GM12878 (cell line): ENCODE data around the gene SRPK3. TPM values are rescaled to one million over a fixed set of nuclear protein-coding genes. Genes with fewer than 3 reads are reported as not detected.

Source experiments
- ATAC-seq: fragments of 200-7000 bp; cut with Tn5 transposase; 3 replicates; pipeline ENCODE4 v1.9.1; 2020; ENCODE audit warnings: mild to moderate bottlenecking, moderate library complexity
- BruUV-seq: library from RNA; stranded (reverse); fragments of 400-500 nt; replicated peaks from 2 replicates; lab custom pipeline; 2021; lab: Mats Ljungman, UMichigan
- CTCF ChIA-PET: fragments of 300-600 bp; sonication (Branson Sonifier 250); formaldehyde crosslinking; extraction: SDS; loops from one replicate; lab custom pipeline; 2021; ENCODE audit warnings: inconsistent platforms; lab: Yijun Ruan, JAX
- POLR2A ChIA-PET: fragments of 350-600 bp; formaldehyde crosslinking; extraction: SDS; loops from one replicate; lab custom pipeline; 2021; ENCODE audit warnings: inconsistent platforms; lab: Charles Lee
- RAD21 ChIA-PET: fragments of 300-600 bp; sonication (Branson Sonifier 250); formaldehyde crosslinking; loops from one replicate; lab custom pipeline; 2023; ENCODE audit warnings: antibody characterized with exemption; ENCODE audit not compliant: unreplicated experiment; lab: Charles Lee
- SMC1A ChIA-PET: fragments of 300-600 bp; sonication (Branson Sonifier 250); formaldehyde crosslinking; loops from one replicate; lab custom pipeline; 2023; ENCODE audit not compliant: unreplicated experiment, uncharacterized antibody; lab: Charles Lee
- DNase-seq: peaks from one replicate; pipeline ENCODE4 v3.0.0-alpha.2; 2011; ENCODE audit warnings: low read depth, low spot score
- FAIRE-seq: peaks from 3 replicates; lab custom pipeline; 2011; peaks lifted over from hg19 to GRCh38; lab: Jason Lieb, UNC
- H2AFZ ChIP-seq: 2 replicates; pipeline ENCODE4 v1.6.0; 2011; ENCODE audit warnings: low read depth, low read length, control low read depth; ENCODE audit not compliant: control insufficient read depth
- H3K27ac ChIP-seq: 2 replicates; pipeline ENCODE4 v1.5.1; 2011; ENCODE audit warnings: control low read depth; ENCODE audit not compliant: control insufficient read depth, insufficient read depth
- H3K27me3 ChIP-seq, 2 experiments: replicated peaks in 1 of 2; 2 replicates each; pipeline versions ENCODE4 v1.6.0 to v1.6.1; 2011; ENCODE audit warnings: low read length in 1 of 2; ENCODE audit not compliant: control insufficient read depth in 2 of 2, insufficient read depth in 2 of 2
- H3K36me3 ChIP-seq, 2 experiments: 2 replicates each; pipeline ENCODE4 v1.5.1; 2011; ENCODE audit warnings: low read length in 1 of 2; ENCODE audit not compliant: control insufficient read depth in 2 of 2, insufficient read depth in 2 of 2
- H3K4me1 ChIP-seq: 2 replicates; pipeline ENCODE4 v1.6.1; 2011; ENCODE audit warnings: mild to moderate bottlenecking, low read length, moderate library complexity, mixed read lengths; ENCODE audit not compliant: control insufficient read depth, insufficient read depth
- H3K4me2 ChIP-seq: 2 replicates; pipeline ENCODE4 v1.6.0; 2011; ENCODE audit warnings: control low read depth; ENCODE audit not compliant: control insufficient read depth, insufficient read depth
- H3K4me3 ChIP-seq: fragments of 200-600 bp; sonication (generic); 2 replicates; pipeline ENCODE4 v1.5.1; 2016
- H3K79me2 ChIP-seq: 2 replicates; pipeline ENCODE4 v1.6.0; 2011; ENCODE audit warnings: low read length; ENCODE audit not compliant: control insufficient read depth, insufficient read depth
- H3K9ac ChIP-seq: 2 replicates; pipeline ENCODE4 v1.8.0; 2011; ENCODE audit warnings: low read length, control low read depth, mixed read lengths; ENCODE audit not compliant: control insufficient read depth, insufficient read depth
- H3K9me3 ChIP-seq: replicated peaks from 3 replicates; pipeline ENCODE4 v1.5.1; 2011; ENCODE audit warnings: mild to moderate bottlenecking, low read length; ENCODE audit not compliant: control insufficient read depth, insufficient read depth
- H4K20me1 ChIP-seq: 2 replicates; pipeline ENCODE4 v1.6.0; 2011; ENCODE audit not compliant: control insufficient read depth, insufficient read depth
- ATF7 ChIP-seq: fragments of 450-650 bp; IDR thresholded peaks from 2 replicates; pipeline ENCODE4 v1.6.1; 2016; ENCODE audit warnings: low read depth, mild to moderate bottlenecking
- BMI1 ChIP-seq: fragments of 450-650 bp; IDR thresholded peaks from 2 replicates; pipeline ENCODE4 v1.6.1; 2016; ENCODE audit warnings: mild to moderate bottlenecking, moderate library complexity, borderline replicate concordance
- EGR1 ChIP-seq, 2 experiments: IDR thresholded peaks; 1 replicate in 1 of 2; 2 replicates in 1 of 2; pipeline ENCODE4 v1.6.1; 2011 to 2012; ENCODE audit warnings: low read depth in 2 of 2, low read length in 2 of 2, borderline replicate concordance in 1 of 2, mild to moderate bottlenecking in 1 of 2, moderate library complexity in 1 of 2
- MYC ChIP-seq: IDR thresholded peaks from 2 replicates; pipeline ENCODE4 v1.6.1; 2011; ENCODE audit warnings: mild to moderate bottlenecking, low read length, moderate library complexity, inconsistent platforms; ENCODE audit not compliant: insufficient read depth, insufficient replicate concordance, insufficient read length, severe bottlenecking
- WGBS: methylation state at CpG from one replicate; pipeline ENCODE4 v1.1.6; 2016; ENCODE audit warnings: low lambda C conversion rate; ENCODE audit not compliant: insufficient replicate concordance, insufficient coverage; ENCODE audit errors: missing lambda C conversion rate; 5-methylcytosine and 5-hydroxymethylcytosine counted together
- in situ Hi-C: fragments of 300-500 bp; cut with MboI; formaldehyde crosslinking; loops from 9 replicates; pipeline ENCODE4 v1.14.3; 2018; ENCODE audit warnings: mixed read lengths
- intact Hi-C: fragments of 100-400 bp; cut with micrococcal nuclease; formaldehyde crosslinking; loops from one replicate; pipeline ENCODE4 v1.14.2; 2022; ENCODE audit not compliant: unreplicated experiment
- polyA plus RNA-seq, 11 experiments: library from polyadenylated mRNA; depleted of rRNA in 4 of 11; unstranded in 6 of 11; stranded (reverse) in 5 of 11; fragments of >200 nt; fragmentation: Nextera tagmentation in 4 of 11; fragmentation: Illumina TruSeq in 1 of 11; extraction: Ambion mirVana in 4 of 11; extraction: Trizol in 1 of 11; gene quantifications; 1 replicate in 1 of 11; 2 replicates in 10 of 11; pipeline versions ENCODE4 v1.2.1 to v1.2.3, GENCODE V29; 2011 to 2016; ENCODE audit warnings: inconsistent platforms in 2 of 11, missing spikeins in 2 of 11, low read depth in 1 of 11
- total RNA-seq, 4 experiments: library from RNA; depleted of rRNA in 3 of 4; stranded (reverse); fragments of >200 nt in 3 of 4; fragmentation: Illumina TruSeq in 1 of 4; extraction: Trizol in 1 of 4; gene quantifications; 2 replicates each; pipeline versions ENCODE4 v1.2.1 to v1.2.3, GENCODE V29; 2013 to 2021
- TF ChIP-seq, protein P1 (sequence below), 3 experiments: IDR thresholded peaks in 2 of 3; conservative IDR thresholded peaks in 1 of 3; 2 replicates each; pipeline ENCODE4 v1.5.1; 2011; ENCODE audit warnings: low read depth in 3 of 3, low read length in 3 of 3, mild to moderate bottlenecking in 3 of 3, control low read depth in 2 of 3, moderate library complexity in 2 of 3, inconsistent platforms in 1 of 3, mixed read lengths in 1 of 3; ENCODE audit not compliant: control insufficient read depth in 2 of 3, insufficient read depth in 1 of 3; ENCODE audit errors: extremely low read depth in 1 of 3
- TF ChIP-seq, protein P2 (sequence below): IDR thresholded peaks from 2 replicates; pipeline ENCODE4 v1.6.1; 2012; ENCODE audit warnings: low read depth, low read length, improper control_type of control experiment
- TF ChIP-seq, protein P3 (sequence below): fragments of 450-650 bp; conservative IDR thresholded peaks from 2 replicates; pipeline ENCODE4 v1.6.1; 2017; ENCODE audit warnings: mild to moderate bottlenecking, moderate library complexity

SRPK3 gene
- total and polyA plus RNA-seq, 10 of the 15 experiments (the other 5 are each of a cell fraction or from before 2014, with no cell fraction given): 0.05 to 0.19 TPM; not detected in 8

DNA sequence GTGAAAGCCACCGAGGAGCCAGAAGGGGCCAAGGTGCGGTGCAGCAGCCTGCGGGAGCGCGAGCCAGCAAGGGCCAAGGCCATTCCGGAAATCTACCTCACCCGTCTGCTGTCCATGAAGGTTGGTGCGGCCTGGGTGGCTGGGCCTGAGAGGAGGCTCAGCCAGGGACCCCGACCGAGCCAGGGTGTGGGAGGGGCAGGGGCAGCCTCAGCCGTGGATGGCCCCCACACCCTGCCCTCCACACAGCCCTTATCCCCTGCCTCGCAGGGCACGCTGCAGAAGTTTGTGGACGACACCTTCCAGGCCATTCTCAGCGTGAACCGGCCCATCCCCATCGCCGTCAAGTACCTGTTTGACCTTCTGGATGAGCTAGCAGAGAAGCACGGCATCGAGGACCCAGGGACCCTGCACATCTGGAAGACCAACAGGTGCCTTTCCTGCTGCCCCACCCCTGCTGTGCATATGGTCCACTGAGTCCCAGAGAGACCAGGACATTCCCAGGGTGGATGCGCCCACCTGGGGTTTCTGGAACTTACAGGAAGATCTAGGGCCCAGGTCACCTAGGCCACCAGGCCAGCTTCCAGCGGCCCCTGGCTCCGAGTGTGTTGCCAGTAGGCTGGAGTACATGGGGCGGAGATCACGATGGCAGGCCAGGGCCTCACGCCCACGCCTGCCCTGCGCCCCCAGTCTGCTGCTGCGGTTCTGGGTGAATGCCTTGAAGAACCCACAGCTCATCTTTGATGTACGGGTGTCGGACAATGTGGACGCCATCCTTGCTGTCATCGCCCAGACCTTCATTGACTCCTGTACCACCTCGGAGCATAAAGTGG is 3.4 kb upstream of the SRPK3 start (continued):
- TF ChIP-seq, protein P1, sequence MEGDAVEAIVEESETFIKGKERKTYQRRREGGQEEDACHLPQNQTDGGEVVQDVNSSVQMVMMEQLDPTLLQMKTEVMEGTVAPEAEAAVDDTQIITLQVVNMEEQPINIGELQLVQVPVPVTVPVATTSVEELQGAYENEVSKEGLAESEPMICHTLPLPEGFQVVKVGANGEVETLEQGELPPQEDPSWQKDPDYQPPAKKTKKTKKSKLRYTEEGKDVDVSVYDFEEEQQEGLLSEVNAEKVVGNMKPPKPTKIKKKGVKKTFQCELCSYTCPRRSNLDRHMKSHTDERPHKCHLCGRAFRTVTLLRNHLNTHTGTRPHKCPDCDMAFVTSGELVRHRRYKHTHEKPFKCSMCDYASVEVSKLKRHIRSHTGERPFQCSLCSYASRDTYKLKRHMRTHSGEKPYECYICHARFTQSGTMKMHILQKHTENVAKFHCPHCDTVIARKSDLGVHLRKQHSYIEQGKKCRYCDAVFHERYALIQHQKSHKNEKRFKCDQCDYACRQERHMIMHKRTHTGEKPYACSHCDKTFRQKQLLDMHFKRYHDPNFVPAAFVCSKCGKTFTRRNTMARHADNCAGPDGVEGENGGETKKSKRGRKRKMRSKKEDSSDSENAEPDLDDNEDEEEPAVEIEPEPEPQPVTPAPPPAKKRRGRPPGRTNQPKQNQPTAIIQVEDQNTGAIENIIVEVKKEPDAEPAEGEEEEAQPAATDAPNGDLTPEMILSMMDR (IDR thresholded peaks at IDR 0.05 in 2 of 3, conservative IDR thresholded peaks at IDR 0.05 in 1 of 3; ENCODE audit: control insufficient read depth in 2 of 3, extremely low read depth in 1 of 3, insufficient read depth in 1 of 3, low read depth in 3 of 3, low read length in 3 of 3): no peak
- TF ChIP-seq, protein P2, sequence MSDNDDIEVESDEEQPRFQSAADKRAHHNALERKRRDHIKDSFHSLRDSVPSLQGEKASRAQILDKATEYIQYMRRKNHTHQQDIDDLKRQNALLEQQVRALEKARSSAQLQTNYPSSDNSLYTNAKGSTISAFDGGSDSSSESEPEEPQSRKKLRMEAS: no peak
- TF ChIP-seq, protein P3, sequence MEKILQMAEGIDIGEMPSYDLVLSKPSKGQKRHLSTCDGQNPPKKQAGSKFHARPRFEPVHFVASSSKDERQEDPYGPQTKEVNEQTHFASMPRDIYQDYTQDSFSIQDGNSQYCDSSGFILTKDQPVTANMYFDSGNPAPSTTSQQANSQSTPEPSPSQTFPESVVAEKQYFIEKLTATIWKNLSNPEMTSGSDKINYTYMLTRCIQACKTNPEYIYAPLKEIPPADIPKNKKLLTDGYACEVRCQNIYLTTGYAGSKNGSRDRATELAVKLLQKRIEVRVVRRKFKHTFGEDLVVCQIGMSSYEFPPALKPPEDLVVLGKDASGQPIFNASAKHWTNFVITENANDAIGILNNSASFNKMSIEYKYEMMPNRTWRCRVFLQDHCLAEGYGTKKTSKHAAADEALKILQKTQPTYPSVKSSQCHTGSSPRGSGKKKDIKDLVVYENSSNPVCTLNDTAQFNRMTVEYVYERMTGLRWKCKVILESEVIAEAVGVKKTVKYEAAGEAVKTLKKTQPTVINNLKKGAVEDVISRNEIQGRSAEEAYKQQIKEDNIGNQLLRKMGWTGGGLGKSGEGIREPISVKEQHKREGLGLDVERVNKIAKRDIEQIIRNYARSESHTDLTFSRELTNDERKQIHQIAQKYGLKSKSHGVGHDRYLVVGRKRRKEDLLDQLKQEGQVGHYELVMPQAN: no peak
- TF ChIP-seq ATF7 (no peak), EGR1 (IDR thresholded peaks at IDR 0.05; ENCODE audit: borderline replicate concordance in 1 of 2, low read depth in 2 of 2, low read length in 2 of 2) (no peak)

DNA sequence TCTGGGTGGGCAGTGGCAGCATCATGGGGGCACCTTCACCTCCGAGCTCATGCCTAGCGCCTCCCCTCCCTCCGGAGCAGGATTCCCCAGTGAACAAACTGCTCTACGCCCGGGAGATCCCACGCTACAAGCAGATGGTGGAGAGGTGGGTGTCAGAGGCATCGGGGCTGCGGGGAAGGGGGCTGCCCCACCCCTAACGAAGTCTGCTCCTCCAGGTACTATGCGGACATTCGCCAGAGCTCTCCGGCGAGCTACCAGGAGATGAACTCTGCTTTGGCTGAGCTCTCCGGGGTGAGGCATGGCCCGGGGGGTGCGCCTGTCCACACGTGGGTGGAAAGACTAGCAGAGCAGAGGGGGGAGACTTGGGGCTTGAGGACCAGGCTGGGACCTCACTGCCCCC is 2.7 kb upstream of the SRPK3 start:
- WGBS: 70% methylated on average over 17 of the region's 17 CpGs

More for the DNA sequence above, 2.7 kb upstream of the SRPK3 start:
- no peaks in the 10 kb centered on the region for H3K4me1 ChIP-seq
- no peaks in the 10 kb centered on the region for H4K20me1 ChIP-seq
- no peak overlapping the region for H3K4me3 ChIP-seq
- SMC1A ChIA-PET: no interaction called here
- TF ChIP-seq MYC (no peak), BMI1 (no peak)
- TF ChIP-seq, all 136 proteins: peak for 0
- H3K9ac ChIP-seq: no peak overlapping the region
- ATAC-seq: no peak
- no peak overlapping the region for H2AFZ ChIP-seq
- BruUV-seq: no TSS peak
- H3K4me2 ChIP-seq: no peak overlapping the region
- H3K79me2 ChIP-seq: no peaks in the 10 kb centered on the region
- POLR2A ChIA-PET: no interaction called here
- RAD21 ChIA-PET: no interaction called here
- intact Hi-C loops: no loop called here
- in situ Hi-C loops: no loop called here
- CTCF ChIA-PET: interaction anchor here (2.5 kb wide), 1 partner anchor 169 kb away, joined by 7 read pairs; no protein-coding TSS in a partner anchor
- H3K27ac ChIP-seq: no peak overlapping the region
- H3K27me3 ChIP-seq: no peaks in the 10 kb centered on the region
- H3K36me3 ChIP-seq: no peaks in the 10 kb centered on the region
- no peaks in the 10 kb centered on the region; the same call in 2 of the 3 replicates for H3K9me3 ChIP-seq
- no peak for FAIRE-seq
- no peak for DNase-seq
